T-helper 17 cell (primary cell): ENCODE data around the gene THSD1. TPM values are rescaled to one million over a fixed set of nuclear protein-coding genes. Genes with fewer than 3 reads are reported as not detected.
"Not testable (repeated sequence)": the region's sequence is repeated elsewhere in the genome, so short reads cannot be mapped to it uniquely, and the experiment has no call there.

ENCODE experiments used
- ATAC-seq: fragments of 150-1000 bp; cut with Tn5 transposase; 2 replicates; pipeline ENCODE4 v1.10.0; 2021; ENCODE audit warnings: mild to moderate bottlenecking, moderate library complexity
- DNase-seq, 3 donors: peaks; one replicate each; pipeline versions ENCODE4 v3.0.0 to v3.0.0-alpha.2; 2020 to 2021
- H3K9me3 ChIP-seq: one replicate; pipeline ENCODE4 v1.7.0; 2013; ENCODE audit warnings: low read length, mild to moderate bottlenecking; ENCODE audit not compliant: control insufficient read depth, poor library complexity, severe bottlenecking
- H3K27ac Mint-ChIP-seq: one replicate; pipeline ENCODE4 v1.8.0; 2022; ENCODE audit warnings: mild to moderate bottlenecking, moderate library complexity, mixed read lengths
- H3K27me3 Mint-ChIP-seq: one replicate; pipeline ENCODE4 v1.8.0; 2022; ENCODE audit warnings: mixed read lengths
- H3K36me3 Mint-ChIP-seq: one replicate; pipeline ENCODE4 v1.8.0; 2022; ENCODE audit warnings: low read depth, mixed read lengths
- H3K4me1 Mint-ChIP-seq: one replicate; pipeline ENCODE4 v1.8.0; 2022; ENCODE audit warnings: mild to moderate bottlenecking, mixed read lengths
- H3K4me3 Mint-ChIP-seq: one replicate; pipeline ENCODE4 v1.8.0; 2022; ENCODE audit warnings: mild to moderate bottlenecking, moderate library complexity, mixed read lengths
- total RNA-seq, 4 donors: library from RNA in 2 of 4; stranded (reverse) in 2 of 4; gene quantifications; one replicate each; pipeline ENCODE4 v1.2.3 and lab custom pipeline; 2022 to 2026

The THSD1 gene
- total RNA-seq, 2 donors from 2014 or later, result 0.40 to 0.68 TPM

DNA sequence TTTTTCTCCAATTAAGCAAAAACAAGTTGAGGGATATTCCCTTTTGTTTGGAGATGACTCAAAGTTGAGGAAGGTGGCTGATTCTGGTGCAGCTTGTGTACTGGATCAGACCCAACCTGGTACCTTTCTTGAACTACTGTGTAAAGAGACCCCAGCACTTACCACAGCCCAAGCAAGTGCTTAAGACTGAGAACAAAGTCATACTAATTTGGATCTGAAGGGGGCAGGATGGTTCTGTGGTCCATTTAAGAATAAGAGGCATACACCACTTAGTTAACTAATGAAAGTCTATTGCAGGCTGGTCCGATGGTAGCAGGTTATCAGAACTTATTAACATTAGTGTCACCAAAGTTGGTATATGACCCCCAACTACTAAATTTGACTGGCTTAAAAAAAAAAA lies 6.3 kb downstream of the THSD1 start:
- Mint-ChIP-seq H3K4me3 (no peak overlapping the region), H3K27ac (no peak overlapping the region), H3K36me3 (peaks cover 4% of the 10 kb centered on the region), H3K27me3 (peaks cover 35% of the 10 kb centered on the region), H3K4me1 (peaks cover 3% of the 10 kb centered on the region)
- no peak for DNase-seq
- no peaks in the 10 kb centered on the region for H3K9me3 ChIP-seq
- ATAC-seq, result no peak

DNA sequence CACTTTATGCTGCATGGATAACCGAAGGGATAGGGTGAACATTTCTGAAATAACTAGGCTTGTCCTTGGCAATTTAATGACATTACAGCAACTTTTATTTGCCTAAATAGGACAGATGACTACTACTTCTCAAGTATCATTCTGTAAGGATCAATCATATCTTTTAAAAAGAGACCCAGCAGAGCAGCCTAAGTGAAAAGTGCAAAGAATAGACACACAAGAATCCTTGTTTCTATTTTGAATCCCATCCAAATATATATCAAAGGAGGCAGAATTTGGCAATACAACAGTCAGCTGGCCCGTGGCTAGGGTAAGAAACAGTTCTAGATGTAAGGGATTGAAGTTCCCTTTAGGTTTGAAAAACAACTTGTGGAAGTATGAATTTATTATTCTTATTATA lies 6.9 kb downstream of the THSD1 start:
- no peak overlapping the region for H3K27ac Mint-ChIP-seq
- peaks cover 4% of the 10 kb centered on the region for H3K36me3 Mint-ChIP-seq
- H3K4me1 Mint-ChIP-seq, result no peaks in the 10 kb centered on the region
- no peak overlapping the region for H3K4me3 Mint-ChIP-seq
- ATAC-seq (no peak), DNase-seq (no peak)
- peaks cover 36% of the 10 kb centered on the region for H3K27me3 Mint-ChIP-seq
- H3K9me3 ChIP-seq, result no peaks in the 10 kb centered on the region

DNA sequence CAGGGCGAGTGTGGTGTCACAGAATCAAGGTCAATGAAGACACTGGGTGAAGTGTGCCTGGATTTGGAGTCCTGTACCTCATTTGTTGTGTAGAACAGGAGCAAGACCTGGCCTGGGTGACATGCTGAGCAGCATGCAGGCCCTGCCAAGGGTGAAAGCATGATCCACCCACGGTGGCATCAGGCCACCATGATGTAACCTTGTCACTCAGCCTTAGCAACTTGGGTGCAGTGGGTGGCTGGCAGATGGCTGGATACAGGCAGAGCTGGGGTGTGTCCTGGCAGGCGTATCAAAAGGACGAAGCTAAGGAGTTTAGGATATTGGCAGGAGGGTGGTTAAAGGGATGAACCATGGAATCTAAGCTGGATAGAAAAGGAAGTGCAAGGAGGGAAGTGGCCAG lies 10.3 kb downstream of the THSD1 start:
- no peak for DNase-seq
- no peaks in the 10 kb centered on the region for H3K9me3 ChIP-seq
- H3K4me3 Mint-ChIP-seq, result no peak overlapping the region
- H3K27me3 Mint-ChIP-seq, result peaks cover 22% of the 10 kb centered on the region
- peaks cover 4% of the 10 kb centered on the region for H3K36me3 Mint-ChIP-seq
- no peaks in the 10 kb centered on the region for H3K4me1 Mint-ChIP-seq
- no peak overlapping the region for H3K27ac Mint-ChIP-seq
- no peak for ATAC-seq

DNA sequence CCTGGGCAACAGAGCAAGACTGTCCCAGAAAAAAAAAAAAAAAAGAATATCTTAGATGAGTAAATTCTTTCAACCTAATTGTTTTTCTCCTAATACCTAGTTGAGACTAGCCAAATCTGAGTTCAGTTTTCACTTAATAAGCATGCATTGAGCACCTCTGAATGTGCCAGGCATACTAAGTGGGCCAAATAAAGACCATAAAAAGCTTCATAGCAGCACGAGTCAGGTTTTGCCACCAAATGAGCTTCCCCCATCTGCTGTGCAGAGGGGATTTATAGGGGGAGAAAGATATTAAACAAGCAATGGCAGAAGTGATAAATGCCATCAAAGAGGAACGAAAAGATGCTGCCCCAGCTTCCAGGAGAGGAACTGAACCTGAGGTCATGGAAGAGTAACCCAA lies 11.4 kb downstream of the THSD1 start:
- Mint-ChIP-seq H3K4me3 (no peak overlapping the region), H3K4me1 (no peaks in the 10 kb centered on the region), H3K27me3 (peaks cover 22% of the 10 kb centered on the region), H3K36me3 (peaks cover 4% of the 10 kb centered on the region), H3K27ac (no peak overlapping the region)
- ATAC-seq, result no peak
- no peak for DNase-seq
- no peaks in the 10 kb centered on the region for H3K9me3 ChIP-seq

DNA sequence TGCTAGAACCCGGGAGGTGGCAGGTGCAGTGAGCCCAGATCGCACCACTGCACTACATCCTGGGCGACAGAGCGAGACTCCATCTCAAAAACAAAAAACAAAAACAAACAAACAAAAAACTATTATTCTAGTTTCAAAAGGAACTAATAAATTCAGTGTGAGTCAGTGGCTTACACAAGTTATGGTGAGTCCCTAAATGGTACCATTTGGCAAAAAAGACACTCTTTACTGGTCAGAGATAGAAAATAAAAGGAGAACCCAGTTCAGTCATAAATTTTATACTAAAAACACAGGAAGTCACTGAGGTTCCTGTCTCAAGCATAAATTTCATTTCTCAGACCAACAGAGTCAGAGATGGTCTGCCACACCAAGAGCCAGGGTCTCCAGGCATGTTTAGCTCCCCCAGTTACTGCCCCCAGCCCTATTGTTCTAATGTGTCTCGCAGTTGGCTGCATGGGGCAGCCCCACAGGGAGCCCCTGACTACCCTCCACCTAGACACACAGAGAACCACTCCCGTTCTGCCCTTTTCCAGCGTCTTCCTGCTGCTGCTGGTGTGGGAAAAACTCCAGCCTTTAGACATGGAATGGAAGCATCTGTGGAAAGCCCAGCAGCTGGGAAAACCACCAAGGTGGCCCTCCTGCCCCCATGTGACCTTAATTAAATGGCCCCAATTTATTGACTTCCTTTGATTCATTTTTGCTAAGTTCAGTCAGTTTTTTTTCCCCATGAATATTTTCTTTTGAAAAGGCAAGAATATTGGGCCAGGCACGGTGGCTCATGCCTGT lies 12.2 kb downstream of the THSD1 start:
- no peak for DNase-seq
- Mint-ChIP-seq H3K4me3 (no peak overlapping the region), H3K27me3 (peaks cover 22% of the 10 kb centered on the region), H3K36me3 (peaks cover 4% of the 10 kb centered on the region), H3K4me1 (no peaks in the 10 kb centered on the region), H3K27ac (no peak overlapping the region)
- no peaks in the 10 kb centered on the region for H3K9me3 ChIP-seq
- ATAC-seq, result no peak

DNA sequence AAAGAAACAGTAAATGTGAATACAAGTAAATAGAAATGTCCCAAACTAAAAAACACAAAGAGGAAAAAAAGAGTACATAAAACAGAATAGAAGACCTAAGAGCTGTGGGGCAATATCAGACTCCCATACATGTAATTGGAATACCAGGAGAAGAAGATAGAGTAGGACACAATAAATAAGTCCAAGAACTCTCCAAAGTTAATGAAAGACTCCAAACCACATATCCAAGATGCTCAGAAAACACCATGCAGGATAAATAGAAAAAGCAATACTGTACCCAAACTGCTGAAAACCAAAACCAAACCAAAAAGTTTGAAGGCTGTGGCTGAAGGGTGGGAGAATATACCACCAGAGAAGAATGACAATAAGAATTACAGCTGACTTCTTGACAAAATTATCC lies 18.3 kb downstream of the THSD1 start:
- H3K4me3 Mint-ChIP-seq, result no peak overlapping the region
- ATAC-seq (no peak), DNase-seq (no peak)
- H3K36me3 Mint-ChIP-seq, result peaks cover 6% of the 10 kb centered on the region
- no peaks in the 10 kb centered on the region for H3K27me3 Mint-ChIP-seq
- no peaks in the 10 kb centered on the region for H3K4me1 Mint-ChIP-seq
- no peaks in the 10 kb centered on the region for H3K9me3 ChIP-seq
- H3K27ac Mint-ChIP-seq, result no peak overlapping the region

DNA sequence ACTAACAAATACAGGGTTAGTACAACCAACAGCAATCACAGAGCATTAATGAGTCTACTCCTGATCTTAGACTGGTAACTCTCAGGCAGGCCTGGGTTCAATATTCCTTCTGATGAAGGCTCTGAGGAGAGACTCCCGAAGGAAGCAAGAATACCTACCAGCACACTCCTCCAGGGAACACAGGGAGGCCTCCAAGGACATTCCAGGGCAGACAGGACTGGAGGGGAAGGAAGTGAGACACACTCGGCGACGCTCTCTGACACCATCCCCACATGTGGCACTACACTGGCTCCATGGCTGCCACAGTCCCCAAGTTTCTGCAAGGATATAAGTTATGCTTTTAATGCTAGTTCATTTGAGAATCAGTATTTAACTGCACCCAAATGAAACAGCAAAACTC lies 20.1 kb downstream of the THSD1 start:
- H3K27ac Mint-ChIP-seq, result no peak overlapping the region
- no peak overlapping the region for H3K4me3 Mint-ChIP-seq
- no peaks in the 10 kb centered on the region for H3K4me1 Mint-ChIP-seq
- no peak for DNase-seq
- H3K9me3 ChIP-seq, result no peaks in the 10 kb centered on the region
- ATAC-seq, result no peak
- peaks cover 6% of the 10 kb centered on the region for H3K36me3 Mint-ChIP-seq
- no peaks in the 10 kb centered on the region for H3K27me3 Mint-ChIP-seq

DNA sequence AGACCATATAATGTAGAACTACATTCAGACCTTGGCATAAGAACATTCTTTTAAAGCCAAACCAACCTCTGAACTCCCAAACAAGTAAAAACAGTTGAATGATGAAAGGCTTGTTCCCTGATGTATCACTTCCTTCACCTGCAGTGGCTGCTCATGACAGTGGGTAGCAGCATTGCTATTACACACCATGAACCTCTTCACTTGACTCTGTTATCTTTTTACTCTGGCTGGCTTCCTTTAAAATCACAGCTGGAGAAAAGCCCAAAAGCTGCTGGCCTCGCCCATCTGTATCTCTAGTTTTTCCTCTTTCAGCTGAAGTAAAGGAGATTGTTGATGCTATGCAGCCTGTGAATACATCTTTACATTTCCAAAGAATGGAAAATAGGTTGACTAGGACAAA lies 22.6 kb downstream of the THSD1 start:
- Mint-ChIP-seq H3K36me3 (peaks cover 6% of the 10 kb centered on the region), H3K27me3 (no peaks in the 10 kb centered on the region), H3K4me3 (no peak overlapping the region), H3K27ac (no peak overlapping the region), H3K4me1 (no peaks in the 10 kb centered on the region)
- no peak for ATAC-seq
- H3K9me3 ChIP-seq, result no peaks in the 10 kb centered on the region
- no peak for DNase-seq

DNA sequence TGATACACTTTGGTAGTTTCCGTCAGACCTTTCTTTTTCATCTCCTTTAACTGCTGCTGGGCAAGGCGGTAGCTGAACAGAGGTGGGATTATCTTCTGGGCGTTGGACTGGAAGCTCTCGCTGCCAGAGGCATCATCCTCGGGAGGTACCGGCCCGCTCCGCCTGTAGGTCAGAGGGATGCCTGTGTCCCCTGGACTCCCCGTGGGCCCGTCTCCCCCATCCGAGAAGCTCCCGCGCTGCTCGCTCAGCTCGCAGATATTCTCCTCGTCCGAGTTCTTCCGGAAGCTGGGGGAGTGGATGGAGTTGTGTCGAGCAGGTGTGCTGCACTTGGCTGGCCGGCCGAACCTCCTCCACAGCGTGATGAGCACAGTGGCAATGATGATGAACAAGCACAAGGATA lies 27.7 kb downstream of the THSD1 start:
- DNase-seq, result no peak
- ATAC-seq, result no peak
- no peak overlapping the region for H3K27ac Mint-ChIP-seq
- no peaks in the 10 kb centered on the region for H3K4me1 Mint-ChIP-seq
- H3K36me3 Mint-ChIP-seq, result no peaks in the 10 kb centered on the region
- H3K9me3 ChIP-seq, result no peaks in the 10 kb centered on the region
- H3K4me3 Mint-ChIP-seq, result no peak overlapping the region
- no peaks in the 10 kb centered on the region for H3K27me3 Mint-ChIP-seq

DNA sequence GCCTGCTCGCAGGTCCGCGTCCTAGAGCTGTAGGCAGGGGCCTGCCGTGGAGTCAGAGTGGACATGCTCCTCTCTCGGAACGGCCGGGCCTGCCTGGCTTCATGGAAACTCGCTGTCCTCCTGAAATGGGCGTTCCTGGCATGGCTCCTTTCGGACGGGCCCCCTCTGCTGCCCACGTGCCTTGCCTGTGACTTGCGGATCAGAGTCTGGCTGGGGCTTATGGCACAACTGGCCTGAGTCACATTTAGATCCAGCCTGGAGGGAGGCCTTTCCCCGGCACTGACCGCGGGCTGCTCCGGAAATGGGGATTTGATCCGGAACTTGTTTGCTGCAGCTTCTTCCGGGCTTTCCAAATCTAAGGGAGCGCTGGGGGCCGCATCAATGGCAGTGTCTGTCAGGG lies 28.1 kb downstream of the THSD1 start:
- ATAC-seq, result no peak

DNA sequence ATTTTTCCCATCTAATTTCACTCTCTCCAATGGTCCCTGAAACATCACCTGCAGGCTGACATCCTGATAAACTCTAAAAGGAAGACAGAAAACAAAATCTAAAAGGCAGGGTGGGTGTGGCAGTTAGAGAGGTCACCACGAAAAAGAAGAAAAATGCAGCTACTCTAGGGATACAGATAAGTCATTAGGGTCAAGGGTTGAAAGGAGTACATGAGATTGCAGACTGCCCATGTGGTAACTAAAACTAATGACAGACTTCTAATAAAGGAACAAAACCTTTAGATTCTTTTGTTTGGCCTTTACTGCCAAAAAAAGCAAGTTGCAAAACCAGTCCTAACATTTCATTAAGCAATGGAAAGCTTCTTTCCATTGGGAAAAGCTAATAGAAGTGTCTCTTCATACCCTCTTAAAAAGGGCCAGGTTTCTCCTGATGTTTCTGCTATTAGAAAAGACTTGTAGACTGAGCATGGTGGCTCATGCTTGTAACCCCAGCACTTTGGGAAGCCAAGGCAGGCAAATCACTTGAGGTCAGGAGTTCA lies 31.0 kb downstream of the THSD1 start:
- H3K9me3 ChIP-seq, result no peaks in the 10 kb centered on the region
- no peak overlapping the region for H3K4me3 Mint-ChIP-seq
- H3K4me1 Mint-ChIP-seq, result no peaks in the 10 kb centered on the region
- DNase-seq, result no peak
- H3K36me3 Mint-ChIP-seq, result no peaks in the 10 kb centered on the region
- H3K27me3 Mint-ChIP-seq, result no peaks in the 10 kb centered on the region
- ATAC-seq, result no peak
- no peak overlapping the region for H3K27ac Mint-ChIP-seq

More for the DNA sequence above, 28.1 kb downstream of the THSD1 start:
- Mint-ChIP-seq H3K27me3 (no peaks in the 10 kb centered on the region), H3K27ac (no peak overlapping the region), H3K4me1 (no peaks in the 10 kb centered on the region), H3K36me3 (no peaks in the 10 kb centered on the region), H3K4me3 (no peak overlapping the region)
- no peak for DNase-seq
- no peaks in the 10 kb centered on the region for H3K9me3 ChIP-seq

DNA sequence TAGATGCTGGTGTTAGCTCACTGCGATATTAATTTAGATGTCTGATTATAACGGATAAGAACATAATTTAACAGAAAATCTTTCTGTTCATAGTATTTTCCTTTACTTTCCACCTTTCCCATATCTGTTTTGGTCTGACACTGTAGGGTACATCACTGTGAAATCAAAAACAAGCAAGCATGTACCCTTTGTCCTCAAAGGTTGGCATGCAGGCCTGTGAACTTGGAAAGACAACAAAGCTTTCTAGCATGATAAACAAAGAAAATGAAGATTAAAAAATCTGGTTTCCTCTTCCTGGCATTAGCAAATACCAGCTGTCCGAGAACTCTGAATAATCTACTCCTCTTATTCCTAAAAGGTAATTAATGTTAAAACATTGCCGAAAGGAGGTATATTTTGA lies 31.6 kb downstream of the THSD1 start:
- H3K9me3 ChIP-seq, result no peaks in the 10 kb centered on the region
- Mint-ChIP-seq H3K4me3 (no peak overlapping the region), H3K27ac (no peak overlapping the region), H3K27me3 (no peaks in the 10 kb centered on the region), H3K4me1 (no peaks in the 10 kb centered on the region), H3K36me3 (no peaks in the 10 kb centered on the region)
- ATAC-seq, result no peak
- DNase-seq, result no peak

DNA sequence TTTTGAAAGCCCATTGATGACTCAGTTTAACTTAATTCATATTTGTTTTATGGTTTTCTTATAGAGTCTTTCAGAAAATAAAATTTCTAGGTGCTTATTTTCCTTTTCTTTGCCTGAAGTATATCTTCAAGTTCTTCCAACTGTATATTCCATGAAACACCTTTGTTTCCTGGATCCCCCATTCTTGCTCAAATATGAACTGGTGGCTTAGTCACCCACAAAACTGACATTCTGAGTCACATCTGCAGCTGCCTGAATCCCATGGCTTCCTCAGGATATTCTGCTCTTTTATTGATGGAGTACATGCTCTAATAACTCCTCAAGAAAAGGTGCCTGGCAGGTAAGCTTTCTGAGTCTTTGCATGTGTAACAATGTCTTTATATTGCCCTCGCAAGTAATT lies 32.7 kb downstream of the THSD1 start:
- not testable (repeated sequence) for ATAC-seq, H3K4me3 Mint-ChIP-seq, DNase-seq, H3K27ac Mint-ChIP-seq, H3K27me3 Mint-ChIP-seq, H3K36me3 Mint-ChIP-seq, H3K4me1 Mint-ChIP-seq, H3K9me3 ChIP-seq

DNA sequence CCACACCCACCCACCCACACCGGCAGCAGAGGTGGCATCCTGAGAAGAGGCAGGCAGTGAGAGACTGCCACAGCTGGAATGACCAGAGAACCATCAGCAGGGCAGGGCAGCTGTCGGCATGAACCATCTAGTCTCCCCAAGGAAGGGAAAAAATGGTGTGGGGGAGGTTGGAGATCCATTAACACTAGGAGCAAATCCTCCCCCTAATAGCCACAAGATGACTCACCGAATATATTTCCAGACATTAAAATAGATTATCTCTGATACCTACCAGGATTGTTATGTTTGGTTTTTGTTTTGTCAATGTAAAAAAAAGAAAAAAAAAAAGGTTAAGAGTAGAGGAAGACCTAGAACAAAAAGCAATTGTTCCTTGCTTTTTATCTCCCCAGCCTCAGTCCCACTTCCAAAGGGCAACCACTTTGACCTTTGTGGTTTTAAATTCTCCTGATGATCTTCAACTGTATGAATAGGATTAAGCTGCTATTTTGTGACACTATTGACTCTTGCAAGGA lies 34.2 kb downstream of the THSD1 start:
- Mint-ChIP-seq H3K4me1 (no peaks in the 10 kb centered on the region), H3K27me3 (no peaks in the 10 kb centered on the region), H3K27ac (peak overlapping the region; percentile 59), H3K4me3 (no peak overlapping the region), H3K36me3 (no peaks in the 10 kb centered on the region)
- DNase-seq (no peak), ATAC-seq (no peak)
- no peaks in the 10 kb centered on the region for H3K9me3 ChIP-seq
